ENCODE measurements around the gene SCYL3.
"Not testable (repeated sequence)": the region's sequence is repeated elsewhere in the genome, so short reads cannot be mapped to it uniquely, and the experiment has no call there.

SCYL3 gene

DNA sequence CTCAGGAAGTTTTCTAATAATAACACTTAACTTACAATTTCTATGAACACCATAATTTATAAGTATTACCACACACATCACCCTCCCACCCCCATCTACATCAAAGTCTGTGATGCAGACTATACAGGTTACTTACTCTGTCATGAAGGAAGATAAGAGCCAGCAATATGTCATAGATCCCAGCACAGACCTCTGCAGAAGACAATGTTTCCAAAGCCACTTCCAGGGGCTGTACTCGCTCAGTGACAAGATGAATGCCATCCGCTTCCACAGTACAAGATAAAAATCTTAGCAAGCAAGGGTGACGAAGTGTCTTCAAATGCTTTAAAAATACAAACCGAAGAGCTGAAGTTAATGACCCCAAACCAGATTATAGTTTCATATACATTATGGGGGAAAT is 15.2 kb downstream of the SCYL3 start:
- TF ChIP-seq, protein P1, sequence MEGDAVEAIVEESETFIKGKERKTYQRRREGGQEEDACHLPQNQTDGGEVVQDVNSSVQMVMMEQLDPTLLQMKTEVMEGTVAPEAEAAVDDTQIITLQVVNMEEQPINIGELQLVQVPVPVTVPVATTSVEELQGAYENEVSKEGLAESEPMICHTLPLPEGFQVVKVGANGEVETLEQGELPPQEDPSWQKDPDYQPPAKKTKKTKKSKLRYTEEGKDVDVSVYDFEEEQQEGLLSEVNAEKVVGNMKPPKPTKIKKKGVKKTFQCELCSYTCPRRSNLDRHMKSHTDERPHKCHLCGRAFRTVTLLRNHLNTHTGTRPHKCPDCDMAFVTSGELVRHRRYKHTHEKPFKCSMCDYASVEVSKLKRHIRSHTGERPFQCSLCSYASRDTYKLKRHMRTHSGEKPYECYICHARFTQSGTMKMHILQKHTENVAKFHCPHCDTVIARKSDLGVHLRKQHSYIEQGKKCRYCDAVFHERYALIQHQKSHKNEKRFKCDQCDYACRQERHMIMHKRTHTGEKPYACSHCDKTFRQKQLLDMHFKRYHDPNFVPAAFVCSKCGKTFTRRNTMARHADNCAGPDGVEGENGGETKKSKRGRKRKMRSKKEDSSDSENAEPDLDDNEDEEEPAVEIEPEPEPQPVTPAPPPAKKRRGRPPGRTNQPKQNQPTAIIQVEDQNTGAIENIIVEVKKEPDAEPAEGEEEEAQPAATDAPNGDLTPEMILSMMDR (conservative IDR thresholded peaks at IDR 0.05), result no peak
- H3K27ac ChIP-seq, result no peak overlapping the region; the same call in 1 of the 2 replicates

DNA sequence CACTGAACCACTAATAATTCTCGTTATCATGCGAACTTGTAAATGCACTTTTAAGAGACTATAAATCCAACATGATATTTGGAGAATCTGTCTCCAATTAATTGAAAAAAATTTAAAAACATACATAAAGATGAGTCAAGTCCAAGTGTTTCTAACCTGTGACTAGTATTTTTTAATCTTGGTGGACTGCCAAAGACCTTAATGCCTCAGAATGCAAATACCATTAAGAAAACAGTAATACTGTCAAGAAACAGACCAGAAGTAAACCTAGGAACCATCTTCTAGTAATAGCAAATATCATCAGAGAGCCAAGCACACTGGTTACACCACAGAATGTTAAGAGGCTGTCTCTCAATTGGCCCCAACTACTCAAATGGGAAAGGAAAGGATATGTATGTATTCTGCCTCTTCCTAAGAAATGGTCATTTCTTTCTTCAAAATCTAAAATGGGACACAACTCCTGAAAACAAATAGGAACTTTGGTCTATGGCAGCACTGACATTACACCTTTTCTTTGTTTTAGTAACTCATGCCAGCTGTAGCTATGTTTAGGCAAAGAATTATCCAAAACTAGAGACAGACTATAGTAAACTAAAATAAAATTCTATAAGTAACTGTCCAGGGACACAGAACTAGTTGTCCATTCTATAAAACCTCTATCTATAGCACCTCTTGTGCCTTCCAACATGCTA is 15.8 kb downstream of the SCYL3 start:
- H3K27ac ChIP-seq, result no peak overlapping the region; the same call in 1 of the 2 replicates
- TF ChIP-seq, protein P1 (conservative IDR thresholded peaks at IDR 0.05), result no peak

DNA sequence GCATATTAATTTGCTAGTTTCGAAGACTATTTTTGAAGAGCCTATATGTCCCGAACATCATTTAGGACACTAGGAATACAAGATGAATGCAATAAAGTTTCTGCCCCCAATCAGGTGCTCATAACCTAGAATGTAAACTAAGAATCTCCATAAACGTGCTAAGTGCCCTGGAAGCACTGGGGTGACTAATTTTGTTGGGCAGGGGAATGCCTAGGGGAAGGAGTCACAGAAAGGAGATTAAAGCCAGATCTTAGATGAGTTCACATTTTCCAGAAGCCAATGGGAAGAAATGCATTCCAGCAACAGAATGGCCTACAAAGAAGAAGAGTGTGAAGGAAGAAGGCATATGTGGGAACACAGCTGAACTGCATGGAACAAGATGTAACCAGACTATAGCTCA is 19.5 kb downstream of the SCYL3 start:
- no peak overlapping the region for H3K27ac ChIP-seq
- TF ChIP-seq, protein P1 (conservative IDR thresholded peaks at IDR 0.05), result no peak

DNA sequence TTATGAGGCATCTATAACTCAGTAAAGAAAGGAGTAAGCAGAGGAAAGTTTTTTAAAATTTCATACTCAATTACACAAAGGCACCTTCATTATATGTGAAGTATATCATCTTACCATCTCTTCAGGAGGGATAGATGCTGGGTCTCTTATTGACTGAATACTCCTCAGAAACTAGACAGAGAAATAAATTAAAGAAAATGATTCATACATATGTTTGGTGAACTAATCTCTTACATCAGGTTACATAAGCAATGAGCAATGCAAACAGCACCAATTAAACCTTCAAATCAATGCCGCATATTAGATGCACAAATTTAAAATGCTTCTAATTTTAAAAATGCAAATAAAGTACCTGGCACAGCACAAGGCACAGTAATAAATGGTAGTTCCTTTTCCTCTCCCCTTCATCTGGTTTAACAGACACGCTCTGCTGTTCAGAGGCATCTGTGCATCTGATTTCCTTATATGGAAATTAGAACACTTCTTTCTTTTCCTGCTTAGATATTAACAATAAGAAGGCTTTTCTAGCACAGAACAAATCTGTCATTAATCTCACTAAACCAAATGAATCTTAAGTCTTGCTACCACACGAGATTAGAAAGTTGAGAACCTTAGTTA is 20.0 kb downstream of the SCYL3 start:
- H3K27ac ChIP-seq, result no peak overlapping the region
- TF ChIP-seq, protein P1 (conservative IDR thresholded peaks at IDR 0.05), result no peak

DNA sequence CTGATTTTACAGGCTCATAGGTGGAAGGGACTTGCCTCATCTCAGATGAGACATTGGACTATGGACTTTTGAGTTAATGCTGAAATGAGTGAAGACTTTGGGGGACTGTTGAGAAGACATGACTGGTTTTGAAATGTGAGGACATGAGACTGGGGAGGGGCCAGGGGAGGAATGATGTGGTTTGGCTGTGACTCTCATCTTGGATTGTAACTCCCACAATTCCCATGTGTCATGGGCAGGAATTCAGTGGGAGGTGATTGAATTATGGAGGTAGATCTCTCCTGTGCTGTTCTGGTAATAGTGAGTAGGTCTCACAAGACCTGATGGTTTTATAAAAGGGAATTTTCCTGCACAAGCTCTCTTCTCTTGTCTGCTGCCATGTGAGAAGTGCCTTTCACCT is 20.8 kb downstream of the SCYL3 start:
- TF ChIP-seq, protein P1 (conservative IDR thresholded peaks at IDR 0.05), result no peak
- no peak overlapping the region for H3K27ac ChIP-seq

DNA sequence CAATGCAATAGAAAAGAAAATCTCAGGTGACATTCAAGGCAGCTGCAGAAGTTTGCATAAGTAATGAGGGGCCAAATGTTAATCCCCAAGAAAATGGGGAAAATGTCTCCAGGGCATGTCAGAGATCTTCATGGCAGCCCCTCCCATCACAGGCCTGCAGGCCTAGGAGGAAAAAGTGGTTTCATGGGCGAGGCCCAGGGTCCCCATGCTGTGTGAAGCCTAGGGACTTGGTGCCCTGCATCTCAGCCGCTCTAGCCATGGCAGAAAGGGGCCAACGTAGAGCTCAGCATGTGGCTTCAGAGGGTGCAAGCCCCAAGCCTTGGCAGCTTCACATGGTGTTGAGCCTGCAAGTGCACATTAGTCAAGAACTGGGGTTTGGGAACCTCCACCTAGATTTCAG is 21.7 kb downstream of the SCYL3 start:
- H3K27ac ChIP-seq, result not testable (repeated sequence)

DNA sequence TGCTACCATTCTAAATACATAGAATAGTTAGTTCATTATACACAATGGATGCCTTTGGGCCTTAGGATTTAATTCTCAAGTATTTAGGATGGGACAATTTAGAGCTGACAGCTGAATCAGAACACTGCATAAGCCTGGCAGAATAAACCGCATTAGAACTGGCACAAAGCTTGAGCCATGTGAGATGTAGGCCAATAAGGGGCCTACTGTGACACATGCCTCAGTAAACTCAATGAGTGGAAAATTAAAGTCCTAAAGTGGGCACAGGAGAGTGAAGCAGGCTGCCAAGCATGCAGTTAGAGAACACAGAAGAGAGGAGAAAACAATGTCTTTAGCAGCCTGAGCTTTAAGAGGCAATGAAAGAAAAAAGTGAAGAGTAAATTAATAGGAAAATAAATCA is 24.3 kb downstream of the SCYL3 start:
- H3K27ac ChIP-seq, result peak overlapping the region; percentile 47
- TF ChIP-seq, protein P1 (conservative IDR thresholded peaks at IDR 0.05), result no peak

DNA sequence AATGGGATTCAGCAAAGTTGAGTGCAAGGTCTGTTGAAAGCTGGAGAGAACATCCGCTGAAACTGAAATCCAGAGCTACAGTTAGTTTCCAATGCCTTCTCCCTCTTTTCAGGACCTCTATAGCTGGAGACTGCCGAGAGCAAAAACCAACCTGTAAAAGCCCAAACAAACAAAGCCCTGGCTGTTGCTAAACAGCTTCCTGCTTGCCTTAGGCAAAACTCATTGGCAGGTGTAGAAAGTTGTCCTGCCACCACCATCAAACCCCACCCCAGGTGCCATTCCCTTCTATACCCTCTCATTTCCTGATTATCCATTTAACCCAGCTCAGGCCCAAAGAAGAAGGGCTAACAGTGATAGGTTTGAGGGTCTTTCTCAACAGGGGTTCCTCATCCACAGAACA is 24.7 kb downstream of the SCYL3 start:
- TF ChIP-seq, protein P1 (conservative IDR thresholded peaks at IDR 0.05), result no peak
- peak overlapping the region; percentile 47 for H3K27ac ChIP-seq
